T-cell (primary cell): Measurements from ENCODE around the gene IQCH. TPM values are rescaled to one million over a fixed set of nuclear protein-coding genes. Genes with fewer than 3 reads are reported as not detected.

Experiments used
- ATAC-seq, 4 experiments: fragments of 200-7000 bp in 3 of 4; fragments of 150-1000 bp in 1 of 4; cut with Tn5 transposase; replicated peaks in 1 of 4; 1 replicate in 3 of 4; 2 replicates in 1 of 4; pipeline ENCODE4 v1.10.0; 2021; ENCODE audit warnings: moderate library complexity in 3 of 4, mild to moderate bottlenecking in 2 of 4, moderate number of reproducible peaks in 1 of 4
- CTCF ChIA-PET, 2 donors: fragments of 300-600 bp; sonication (Branson Sonifier 250); formaldehyde crosslinking; loops; one replicate each; lab custom pipeline; 2022; ENCODE audit warnings: antibody characterized with exemption in 2 of 2; lab: Charles Lee
- POLR2A ChIA-PET, 2 donors: fragments of 300-600 bp; sonication (Branson Sonifier 250); formaldehyde crosslinking; loops; one replicate each; lab custom pipeline; 2022; ENCODE audit warnings: antibody characterized with exemption in 2 of 2; lab: Charles Lee
- DNase-seq, 35 experiments: peaks; one replicate each; pipeline versions ENCODE4 v3.0.0 to v3.0.0-alpha.2; 2013 to 2023
- H3K27ac ChIP-seq: one replicate; pipeline ENCODE4 v1.5.1; 2013; ENCODE audit warnings: low read length
- H3K27me3 ChIP-seq, 2 experiments: replicated peaks in 1 of 2; 1 replicate in 1 of 2; 2 replicates in 1 of 2; pipeline versions ENCODE4 v1.6.1 to v1.7.0; 2013; ENCODE audit warnings: low read length in 1 of 2, mixed read lengths in 1 of 2; ENCODE audit not compliant: control insufficient read depth in 2 of 2, insufficient read depth in 2 of 2; ENCODE audit errors: extremely low read depth in 1 of 2
- H3K36me3 ChIP-seq, 2 donors: 1 replicate in 1 of 2; 2 replicates in 1 of 2; pipeline versions ENCODE4 v1.6.1 to v1.7.0; 2013; ENCODE audit warnings: low read length in 1 of 2; ENCODE audit not compliant: control insufficient read depth in 2 of 2, insufficient read depth in 1 of 2; ENCODE audit errors: extremely low read depth in 1 of 2
- H3K4me1 ChIP-seq, 2 experiments: 1 replicate in 1 of 2; 2 replicates in 1 of 2; pipeline versions ENCODE4 v1.6.1 to v1.7.0; 2013; ENCODE audit warnings: low read length in 2 of 2, mixed read lengths in 1 of 2; ENCODE audit not compliant: insufficient read depth in 2 of 2, control insufficient read depth in 1 of 2; ENCODE audit errors: extremely low read depth in 1 of 2
- H3K4me3 ChIP-seq, 2 donors: 1 replicate in 1 of 2; 2 replicates in 1 of 2; pipeline versions ENCODE4 v1.5.1 to v1.7.0; 2013; ENCODE audit warnings: mild to moderate bottlenecking in 2 of 2, low read length in 1 of 2, moderate library complexity in 1 of 2; ENCODE audit not compliant: control insufficient read depth in 1 of 2; ENCODE audit errors: extremely low read depth in 1 of 2
- H3K9me3 ChIP-seq: 2 replicates; pipeline ENCODE4 v1.7.0; 2013
- H3K27ac Mint-ChIP-seq, 2 donors: one replicate each; pipeline ENCODE4 v1.8.0; 2020 to 2021; ENCODE audit warnings: mild to moderate bottlenecking in 2 of 2, mixed read lengths in 2 of 2
- H3K27me3 Mint-ChIP-seq, 2 donors: one replicate each; pipeline ENCODE4 v1.8.0; 2021 to 2022; ENCODE audit warnings: mixed read lengths in 2 of 2
- H3K36me3 Mint-ChIP-seq: one replicate; pipeline ENCODE4 v1.8.0; 2021; ENCODE audit warnings: mixed read lengths
- H3K4me1 Mint-ChIP-seq, 3 donors: one replicate each; pipeline ENCODE4 v1.8.0; 2020 to 2022; ENCODE audit warnings: mixed read lengths in 3 of 3, mild to moderate bottlenecking in 1 of 3
- H3K4me3 Mint-ChIP-seq, 3 donors: one replicate each; pipeline ENCODE4 v1.8.0; 2020 to 2022; ENCODE audit warnings: mild to moderate bottlenecking in 3 of 3, mixed read lengths in 3 of 3, moderate library complexity in 3 of 3
- H3K9me3 Mint-ChIP-seq, 3 donors: one replicate each; pipeline ENCODE4 v1.8.0; 2020 to 2022; ENCODE audit warnings: mixed read lengths in 3 of 3
- WGBS: methylation state at CpG from one replicate; pipeline ENCODE4 v1.1.5; 2013; ENCODE audit warnings: missing lambda C conversion rate; ENCODE audit not compliant: insufficient coverage; 5-methylcytosine and 5-hydroxymethylcytosine counted together
- total RNA-seq, 35 experiments: library from RNA in 6 of 35; stranded (reverse) in 6 of 35; fragments of 120-200 nt in 1 of 35; gene quantifications; one replicate each; pipeline versions ENCODE4 v1.2.1 to v1.2.4 and lab custom pipeline; 2013 to 2026

The IQCH gene
- total RNA-seq, 5 donors from 2014 or later (not counting 1 experiment from before 2014, with no cell fraction given): 0.43 to 2.6 (median 1.3) TPM

DNA sequence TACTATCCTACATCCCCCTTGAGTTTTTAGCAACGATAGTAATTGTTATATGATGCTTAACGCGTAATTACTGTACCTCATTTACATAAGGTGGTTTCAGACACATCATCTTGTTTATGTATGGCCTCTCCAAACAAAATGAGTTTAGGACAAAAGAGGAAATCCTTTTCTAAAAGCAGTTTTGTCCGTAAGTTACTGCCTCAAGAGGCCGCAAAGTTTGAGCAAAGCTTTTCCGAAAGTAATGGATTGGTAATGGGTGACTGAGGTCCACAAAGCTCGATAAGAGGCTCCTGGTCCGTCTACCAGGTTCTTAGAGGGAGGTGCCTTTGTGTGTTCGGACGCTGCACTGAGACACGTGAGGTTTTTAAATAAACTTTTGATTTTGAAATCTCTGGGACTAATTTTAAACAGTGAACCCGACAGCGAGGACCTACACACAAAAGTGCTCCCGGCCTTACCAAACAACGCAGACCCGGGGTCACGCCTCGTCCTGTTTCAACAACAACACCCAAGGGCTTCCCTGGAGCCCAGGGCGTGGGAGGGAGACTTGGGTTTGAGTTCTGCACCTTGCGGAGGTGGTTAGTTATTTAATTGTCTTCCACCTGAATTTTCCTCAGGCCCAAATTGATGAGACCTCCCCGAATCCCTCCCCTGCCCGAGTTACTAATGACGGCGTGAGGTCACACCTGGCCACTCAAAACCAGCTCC lies 265.9 kb downstream of the IQCH start:
- Mint-ChIP-seq H3K27ac (peak overlapping the region; percentile 92 to 96), H3K27me3 (no peaks in the 10 kb centered on the region), H3K9me3 (no peaks in the 10 kb centered on the region), H3K4me3 (peak overlapping the region; percentile 89 to 91 (median 89)), H3K4me1 (peaks cover 28 to 36% (median 29%) of the 10 kb centered on the region in 3 donors), H3K36me3 (peaks cover 3% of the 10 kb centered on the region)
- peaks cover 0 to 4% of the 10 kb centered on the region in 2 donors for H3K36me3 ChIP-seq
- ChIA-PET CTCF (no interaction called here), POLR2A (interaction anchor here in 1 of 2 donors (0.5 kb wide), 2 partner anchors 22 to 1297 kb away, joined by 3 to 9 read pairs; partner anchors contain the start of gene MAP2K5)
- H3K9me3 ChIP-seq: no peaks in the 10 kb centered on the region
- no peaks in the 10 kb centered on the region for H3K27me3 ChIP-seq
- 14% methylated on average over 12 of the region's 24 CpGs for WGBS
- DNase-seq (peak in 2 of 35 experiments; percentile 3 to 4), ATAC-seq (peak in 1 of 4 experiments; percentile 17)
- peak overlapping the region; percentile 88 to 93 for H3K4me3 ChIP-seq
- H3K4me1 ChIP-seq: peaks cover 5 to 7% of the 10 kb centered on the region in 2 experiments
- H3K27ac ChIP-seq: peak overlapping the region; percentile 97

DNA sequence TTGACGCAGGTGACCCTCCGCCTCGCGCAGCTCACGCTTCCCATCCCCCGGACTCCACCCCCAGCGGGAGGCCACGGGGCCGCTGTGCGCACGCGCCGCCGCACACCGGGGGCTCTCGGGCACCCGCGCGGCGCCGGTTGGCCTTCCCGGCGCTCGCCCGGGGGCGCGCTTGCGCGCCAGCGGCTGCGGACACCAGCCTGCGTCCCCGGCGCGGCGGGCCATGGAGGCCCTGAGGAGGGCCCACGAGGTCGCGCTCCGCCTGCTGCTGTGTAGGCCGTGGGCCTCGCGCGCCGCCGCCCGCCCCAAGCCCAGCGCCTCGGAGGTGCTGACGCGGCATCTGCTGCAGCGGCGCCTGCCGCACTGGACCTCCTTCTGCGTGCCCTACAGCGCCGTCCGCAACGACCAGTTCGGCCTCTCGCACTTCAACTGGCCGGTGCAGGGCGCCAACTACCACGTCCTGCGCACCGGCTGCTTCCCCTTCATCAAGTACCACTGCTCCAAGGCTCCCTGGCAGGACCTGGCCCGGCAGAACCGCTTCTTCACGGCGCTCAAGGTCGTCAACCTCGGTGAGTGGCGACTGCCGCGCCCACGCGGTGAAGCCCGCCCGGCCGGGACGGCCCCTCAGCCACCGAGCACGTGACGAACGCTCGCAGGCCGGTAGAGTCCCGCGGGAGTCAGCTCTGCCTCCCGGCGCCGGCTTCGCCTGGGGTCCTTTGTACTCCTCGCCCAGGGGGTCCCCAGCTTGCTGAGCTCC lies 266.6 kb downstream of the IQCH start, which contains the start of gene C15orf61:
C15orf61 (plus strand) TSS at position 103 of the 754 bp plus-strand sequence; CDS start at position 221, 118 bp downstream.
- Histone ChIP-seq H3K27me3 (no peaks in the 10 kb centered on the region), H3K9me3 (no peaks in the 10 kb centered on the region), H3K36me3 (peaks cover 0 to 4% of the 10 kb centered on the region in 2 donors), H3K27ac (peak within 1 kb of the TSS; percentile 97), H3K4me3 (peak within 1 kb of the TSS; percentile 88 to 93), H3K4me1 (peaks cover 5 to 7% of the 10 kb centered on the region in 2 experiments)
- H3K4me3 Mint-ChIP-seq: peak within 1 kb of the TSS; percentile 89 to 93 (median 91)
- no peaks in the 10 kb centered on the region for H3K27me3 Mint-ChIP-seq
- ChIA-PET POLR2A (interaction anchor here in 1 of 2 donors (0.5 kb wide), 2 partner anchors 21 to 1297 kb away, joined by 3 to 9 read pairs; partner anchors contain the start of gene MAP2K5), CTCF (interaction anchor here in 1 of 2 donors (0.6 to 0.9 kb wide), 2 partner anchors 66 to 318 kb away, joined by 3 to 4 read pairs; no protein-coding TSS in a partner anchor)
- no peaks in the 10 kb centered on the region for H3K9me3 Mint-ChIP-seq
- peak; percentile 83 to 86 (median 84) for ATAC-seq
- peak; percentile 57 to 91 (median 76) for DNase-seq
- H3K4me1 Mint-ChIP-seq: peaks cover 28 to 36% (median 29%) of the 10 kb centered on the region in 3 donors
- H3K36me3 Mint-ChIP-seq: peaks cover 3% of the 10 kb centered on the region
- under 1% methylated on average over 89 of the region's 94 CpGs for WGBS
- peak within 1 kb of the TSS; percentile 92 to 96 for H3K27ac Mint-ChIP-seq

DNA sequence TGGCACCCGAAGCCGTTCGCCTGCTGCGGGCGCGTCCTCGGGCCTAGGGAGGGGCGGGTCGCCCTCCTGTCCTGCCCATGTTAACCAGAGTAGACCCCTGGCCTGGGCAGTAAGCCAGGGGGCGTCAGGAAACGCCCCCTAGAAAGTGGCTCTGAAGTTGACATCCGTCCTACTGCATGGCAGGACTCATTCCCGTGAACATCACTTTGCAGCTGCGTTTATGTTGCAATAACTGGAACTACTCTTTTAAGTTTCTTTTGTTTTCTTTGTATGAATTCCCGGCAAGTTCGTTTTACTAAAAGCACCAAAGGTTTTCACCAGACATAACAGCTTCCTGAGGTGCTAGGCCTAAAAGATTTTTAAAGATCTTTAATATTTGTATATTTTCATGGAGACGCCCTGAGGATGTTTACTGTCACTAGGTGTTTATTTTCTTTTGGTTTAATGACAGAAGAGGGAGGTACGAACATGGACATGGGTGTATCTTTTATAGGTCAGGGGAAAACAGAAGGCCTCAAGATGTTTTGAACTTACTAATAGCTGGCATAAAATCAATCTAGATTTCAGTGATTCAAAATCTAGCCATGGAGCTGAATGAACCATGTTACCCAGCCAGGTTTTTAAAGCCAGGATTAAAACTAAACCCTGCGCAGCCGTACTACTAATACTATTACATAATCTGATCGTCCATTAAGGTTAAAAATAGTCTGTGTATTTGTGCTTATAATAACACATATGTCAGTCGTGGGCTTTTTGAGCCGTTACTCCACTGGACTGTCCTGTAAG lies 267.4 kb downstream of the IQCH start:
- no peaks in the 10 kb centered on the region for H3K9me3 ChIP-seq
- peaks cover 0 to 8% of the 10 kb centered on the region in 2 donors for H3K36me3 ChIP-seq
- peaks cover 5 to 7% of the 10 kb centered on the region in 2 experiments for H3K4me1 ChIP-seq
- H3K27me3 ChIP-seq: no peaks in the 10 kb centered on the region
- peak overlapping the region; percentile 88 for H3K27ac ChIP-seq
- Mint-ChIP-seq H3K27me3 (no peaks in the 10 kb centered on the region), H3K4me1 (peaks cover 28 to 36% (median 29%) of the 10 kb centered on the region in 3 donors), H3K4me3 (peak overlapping the region; percentile 87 to 93 (median 91)), H3K9me3 (no peaks in the 10 kb centered on the region), H3K36me3 (peaks cover 2% of the 10 kb centered on the region), H3K27ac (peak overlapping the region; percentile 90 to 94)
- WGBS: 7% methylated on average over 15 of the region's 23 CpGs
- peak overlapping the region; percentile 88 to 93 for H3K4me3 ChIP-seq
- POLR2A ChIA-PET: no interaction called here
- CTCF ChIA-PET: interaction anchor here in 1 of 2 donors (0.9 kb wide), 1 partner anchor 65 kb away, joined by 3 read pairs; no protein-coding TSS in a partner anchor
- no peak for ATAC-seq
- peak in 1 of 35 experiments; percentile 17 for DNase-seq

DNA sequence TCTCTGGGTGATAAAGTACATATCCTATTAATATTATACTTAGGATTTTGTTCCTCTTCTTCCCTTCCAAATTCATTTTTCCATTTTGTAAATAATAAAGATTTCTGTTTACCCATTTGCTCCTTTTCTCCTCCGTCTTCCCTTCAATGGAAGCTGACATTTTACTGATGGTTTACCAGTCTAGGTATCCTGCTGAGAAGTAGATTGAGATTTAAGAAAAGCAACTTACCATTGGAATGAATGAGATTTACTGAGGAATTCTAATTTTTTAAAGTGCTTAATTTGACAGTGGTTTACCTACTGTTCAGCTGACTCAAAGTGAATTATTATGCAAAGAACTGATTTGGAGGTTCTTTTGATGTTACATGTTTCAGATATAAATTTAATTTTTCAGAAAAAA lies 268.7 kb downstream of the IQCH start:
- Histone ChIP-seq H3K4me1 (peaks cover 5 to 7% of the 10 kb centered on the region in 2 experiments), H3K4me3 (no peak overlapping the region), H3K36me3 (peaks cover 0 to 6% of the 10 kb centered on the region in 2 donors), H3K9me3 (no peaks in the 10 kb centered on the region), H3K27ac (no peak overlapping the region), H3K27me3 (no peaks in the 10 kb centered on the region)
- H3K4me1 Mint-ChIP-seq: peaks cover 28 to 35% (median 29%) of the 10 kb centered on the region in 3 donors
- ChIA-PET POLR2A (no interaction called here), CTCF (interaction anchor here in 1 of 2 donors (1.3 kb wide), 1 partner anchor 313 kb away, joined by 5 read pairs; no protein-coding TSS in a partner anchor)
- no peaks in the 10 kb centered on the region for H3K9me3 Mint-ChIP-seq
- no peaks in the 10 kb centered on the region for H3K27me3 Mint-ChIP-seq
- H3K27ac Mint-ChIP-seq: no peak overlapping the region
- ATAC-seq (no peak), DNase-seq (no peak)
- peak overlapping the region in 2 of 3 donors; percentile 87 to 91 for H3K4me3 Mint-ChIP-seq
- peaks cover 5% of the 10 kb centered on the region for H3K36me3 Mint-ChIP-seq
- WGBS: no CpG with 5 or more reads among the region's 1 CpG

DNA sequence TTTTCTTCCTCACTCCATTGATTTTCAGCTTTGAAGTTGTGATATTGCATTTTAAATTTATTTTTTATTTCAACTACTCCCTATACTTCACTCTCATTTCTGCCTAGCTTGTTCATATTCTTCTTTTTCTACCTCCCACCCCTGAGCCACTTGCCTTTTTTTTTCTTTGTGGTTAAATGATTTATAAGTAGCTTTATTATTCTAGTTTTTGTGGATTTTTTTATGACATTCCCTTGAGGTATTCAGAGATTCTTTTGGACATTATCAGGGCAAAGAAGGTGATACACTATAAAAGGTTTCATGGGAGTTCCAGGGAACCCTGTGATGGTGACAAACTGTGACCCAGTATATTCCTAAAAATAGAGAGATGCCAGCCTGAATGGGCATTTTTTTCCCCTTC lies 269.6 kb downstream of the IQCH start:
- POLR2A ChIA-PET: interaction anchor here (0.6 to 1.0 kb wide), 2 partner anchors 9 to 323 kb away, joined by 3 read pairs; no protein-coding TSS in a partner anchor
- Histone ChIP-seq H3K9me3 (no peaks in the 10 kb centered on the region), H3K36me3 (peaks cover 0 to 6% of the 10 kb centered on the region in 2 donors), H3K27me3 (no peaks in the 10 kb centered on the region), H3K4me1 (peaks cover 5 to 7% of the 10 kb centered on the region in 2 experiments), H3K27ac (no peak overlapping the region), H3K4me3 (no peak overlapping the region)
- Mint-ChIP-seq H3K27me3 (no peaks in the 10 kb centered on the region), H3K4me1 (peaks cover 28 to 35% (median 29%) of the 10 kb centered on the region in 3 donors), H3K4me3 (no peak overlapping the region), H3K36me3 (peaks cover 8% of the 10 kb centered on the region), H3K9me3 (no peaks in the 10 kb centered on the region), H3K27ac (peak overlapping the region; percentile 34 to 75)
- no peak for ATAC-seq
- DNase-seq: no peak
- CTCF ChIA-PET: interaction anchor here in 1 of 2 donors (0.6 to 1.3 kb wide), 3 partner anchors 284 to 312 kb away, joined by 3 to 5 read pairs (median 3); no protein-coding TSS in a partner anchor
